Right renal cortex interstitium (tissue), 3 donors: Measurements from ENCODE around the gene CACNA2D3. TPM values are rescaled to one million over a fixed set of nuclear protein-coding genes. Genes with fewer than 3 reads are reported as not detected.
"Not testable (repeated sequence)": the region's sequence is repeated elsewhere in the genome, so short reads cannot be mapped to it uniquely, and the experiment has no call there.

Source experiments
- DNase-seq, 3 donors: peaks; one replicate each; pipeline ENCODE4 v3.0.0-alpha.2; 2013; ENCODE audit warnings: low read depth in 3 of 3, low spot score in 2 of 3
- polyA plus RNA-seq, 3 donors: library from polyadenylated mRNA; unstranded; fragments of 120-200 nt; gene quantifications; one replicate each; pipeline ENCODE4 v1.2.1, GENCODE V29; 2013; ENCODE audit not compliant: insufficient read length in 3 of 3

The CACNA2D3 gene
- 1 to 10 TPM; 1.4 to 1.8 (median 1.6) TPM for polyA plus RNA-seq

DNA sequence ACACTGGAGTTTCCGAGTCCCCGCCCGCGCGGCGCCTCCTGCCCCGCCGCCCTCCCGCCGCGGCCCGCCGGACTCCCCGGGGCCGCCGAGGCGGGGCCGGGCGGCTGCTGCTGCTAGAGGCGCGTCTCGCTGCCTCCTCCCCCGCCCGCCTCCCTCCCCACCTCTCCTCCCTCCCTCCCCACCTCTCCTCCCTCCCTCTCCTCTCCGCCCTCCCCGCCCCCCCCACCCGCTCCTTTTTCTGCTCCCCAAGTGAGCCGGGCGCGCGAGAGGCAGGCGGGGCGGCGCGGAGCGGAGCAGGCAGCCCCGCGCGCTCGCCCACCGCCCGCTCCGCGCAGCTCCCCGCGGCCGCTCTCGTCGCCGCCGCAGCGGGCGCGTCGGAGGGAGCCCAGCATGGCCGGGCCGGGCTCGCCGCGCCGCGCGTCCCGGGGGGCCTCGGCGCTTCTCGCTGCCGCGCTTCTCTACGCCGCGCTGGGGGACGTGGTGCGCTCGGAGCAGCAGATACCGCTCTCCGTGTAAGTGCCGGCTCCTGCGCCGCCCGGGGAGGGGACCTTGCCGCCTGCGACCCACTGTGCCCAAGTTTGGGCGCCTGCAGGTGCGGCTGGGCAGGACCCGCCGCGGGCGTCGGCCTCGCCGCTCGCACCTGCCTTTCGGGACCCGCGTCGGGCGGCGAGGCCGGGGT lies at the start of gene CACNA2D3:
Gene CACNA2D3, plus strand, starts transcription at position 229 of the 679 bp plus-strand sequence.
- DNase-seq, result no peak

GRCh38 chr3:54073386-54073785 lies 49.0 kb upstream of the CACNA2D3 start:
- DNase-seq, result no peak

DNA sequence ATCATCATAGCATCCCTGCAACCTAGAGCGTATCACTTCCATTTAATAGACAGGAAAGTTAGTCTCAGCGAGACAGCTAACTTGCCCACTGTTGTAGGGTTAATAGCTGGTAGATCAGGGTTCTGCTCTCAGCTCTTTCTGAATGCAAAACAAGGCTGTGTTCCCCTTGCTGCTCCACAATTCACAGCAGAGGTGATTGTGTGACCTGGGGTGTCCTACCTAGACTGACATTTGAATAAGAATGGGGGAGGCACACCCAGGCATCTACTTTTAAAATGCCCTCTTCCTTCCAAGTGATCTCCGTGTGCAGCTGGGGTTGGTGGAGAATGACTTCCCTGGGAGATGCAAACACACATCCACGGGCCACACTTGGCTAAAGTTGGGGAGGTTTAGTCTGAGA lies 43.0 kb upstream of the CACNA2D3 start:
- no peak for DNase-seq

- DNase-seq, result no peak
Observed at GRCh38 chr3:54079730-54080325, 42.5 kb upstream of the CACNA2D3 start.

DNA sequence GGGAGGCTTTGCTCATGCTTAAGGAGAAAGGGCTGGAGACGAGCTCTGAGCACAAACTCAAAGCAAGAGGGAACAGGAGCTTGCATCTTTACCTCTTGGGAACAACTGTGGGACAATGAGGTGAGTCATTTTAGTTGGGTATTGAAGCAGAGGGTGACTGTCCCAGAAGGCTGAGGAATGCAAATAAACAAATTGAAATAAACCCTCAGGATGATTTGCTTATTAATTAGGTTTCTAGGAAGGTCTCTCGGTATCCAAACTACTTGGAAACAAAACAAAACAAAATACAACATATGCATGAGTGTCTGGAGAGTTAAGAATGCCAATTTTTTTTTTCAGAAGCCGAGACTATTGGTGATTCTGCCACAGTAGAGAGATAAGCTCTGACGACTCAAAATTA lies 38.4 kb upstream of the CACNA2D3 start:
- no peak for DNase-seq

- DNase-seq, result no peak
Observed at GRCh38 chr3:54085936-54086335, 36.4 kb upstream of the CACNA2D3 start.

DNA sequence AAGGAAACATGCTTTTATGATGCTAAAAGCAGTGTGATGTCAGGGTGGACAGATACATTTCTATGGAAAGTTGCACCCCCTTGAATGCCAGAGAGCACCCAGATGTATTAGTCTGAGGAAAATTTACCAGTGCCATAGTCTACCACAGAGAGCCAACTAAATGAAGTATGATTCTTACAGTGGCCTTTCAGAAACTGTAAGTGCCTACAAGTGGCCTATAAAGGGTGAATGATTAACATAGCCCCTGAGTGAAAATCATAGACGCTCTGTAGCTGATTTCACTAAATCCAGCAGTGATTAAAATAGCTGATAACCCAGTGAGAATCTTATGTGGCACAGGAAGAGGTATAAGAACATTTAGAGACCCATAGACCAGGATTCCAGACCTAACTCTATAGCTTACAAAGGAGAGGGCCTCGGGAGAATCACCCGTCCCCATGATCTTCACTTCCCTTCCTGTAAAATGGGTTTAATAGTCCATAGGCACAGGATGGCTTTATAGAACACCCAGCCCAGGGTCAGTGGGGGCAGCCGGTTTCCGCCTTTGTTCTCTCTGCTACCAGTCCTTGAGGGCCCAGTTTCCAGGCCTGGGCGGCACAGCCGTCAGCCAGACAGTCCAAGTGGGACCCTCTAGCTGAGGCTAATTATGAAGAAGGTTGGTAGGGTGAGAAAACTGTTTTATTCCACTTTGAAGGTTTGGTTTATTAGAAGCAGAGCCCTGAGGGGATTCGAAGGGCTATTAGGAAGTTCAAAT lies 35.5 kb upstream of the CACNA2D3 start:
- no peak for DNase-seq

DNA sequence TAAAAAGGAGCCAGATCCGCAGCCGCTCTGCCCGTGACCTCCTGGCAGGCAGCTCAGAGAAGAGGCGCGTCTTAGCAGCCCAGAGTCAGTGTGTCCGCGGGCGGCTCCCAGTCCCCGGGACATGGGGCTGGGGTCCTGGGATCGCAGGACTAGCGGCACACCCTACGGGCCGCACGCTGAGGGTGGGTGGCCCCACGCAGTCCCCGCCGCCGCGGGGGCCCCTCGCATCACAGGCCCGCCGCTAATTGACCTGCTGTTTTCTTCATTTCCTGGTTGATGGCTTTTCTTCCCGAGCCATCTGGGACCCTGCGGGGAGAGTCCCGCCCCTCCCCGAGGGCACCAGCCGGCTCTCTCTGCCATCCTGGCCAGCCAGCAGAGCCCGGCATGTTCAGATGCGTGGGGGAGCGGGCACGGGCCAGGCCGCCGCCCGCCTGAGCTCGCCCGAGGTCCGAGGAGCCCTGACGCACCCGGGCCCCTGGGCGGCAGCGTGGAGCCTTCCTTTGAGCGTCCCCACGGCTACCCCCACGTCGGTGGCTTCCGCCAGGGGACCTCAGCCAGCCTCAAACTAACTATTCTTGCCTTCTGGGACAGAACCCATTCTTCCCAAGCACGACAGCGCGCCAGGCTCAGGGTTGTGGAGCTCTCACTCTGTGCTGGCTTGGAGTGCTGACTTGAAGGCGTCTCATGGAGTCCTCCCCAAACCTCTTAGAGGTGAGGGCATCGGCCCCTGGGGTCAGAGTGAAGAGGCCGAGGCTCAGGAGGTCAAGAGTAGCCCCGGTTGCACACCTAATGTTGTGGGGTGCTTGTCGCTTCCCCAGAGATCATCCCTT lies 34.6 kb upstream of the CACNA2D3 start:
- no peak for DNase-seq

- no peak for DNase-seq
Observed at GRCh38 chr3:54093491-54094248, 28.7 kb upstream of the CACNA2D3 start.

GRCh38 chr3:54094926-54095325 lies 27.4 kb upstream of the CACNA2D3 start:
- DNase-seq, result no peak

DNA sequence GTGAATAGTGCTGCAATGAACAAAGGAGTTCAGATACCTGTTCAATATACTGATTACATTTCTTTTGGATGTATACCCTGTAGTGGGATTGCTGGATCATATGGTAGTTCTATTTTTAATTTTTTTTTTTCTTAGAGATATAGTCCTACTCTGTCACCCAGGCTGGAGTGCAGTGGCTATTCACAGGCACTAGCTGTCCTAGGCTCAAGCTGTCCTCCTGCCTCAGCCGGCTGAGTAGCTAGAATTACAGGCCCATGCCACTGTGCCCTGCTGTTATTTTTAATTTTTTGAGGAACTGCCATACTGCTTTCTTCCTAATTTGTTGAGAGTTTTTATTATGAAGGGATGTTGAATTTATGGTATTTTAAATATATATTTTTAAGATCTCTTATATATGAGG lies 23.0 kb upstream of the CACNA2D3 start:
- DNase-seq, result no peak

DNA sequence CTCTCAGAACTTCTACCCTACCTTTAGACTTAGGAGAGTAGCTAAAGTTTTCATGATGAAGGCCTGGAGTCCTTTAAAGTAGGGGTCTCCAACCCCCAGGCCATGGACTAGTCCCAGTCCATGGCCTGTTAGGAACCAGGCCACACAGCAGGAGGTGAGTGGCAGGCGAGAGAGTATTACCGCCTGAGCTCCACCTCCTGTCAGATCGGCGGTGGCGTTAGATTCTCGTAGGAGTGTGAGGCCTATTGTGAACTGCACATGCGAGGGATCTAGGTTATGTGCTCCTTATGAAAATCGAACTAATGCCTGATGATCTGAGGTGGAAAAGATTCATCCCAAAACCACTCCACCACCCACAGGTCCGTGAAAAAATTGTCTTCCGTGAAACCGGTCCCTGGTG lies 18.3 kb upstream of the CACNA2D3 start:
- DNase-seq, result no peak

GRCh38 chr3:54116129-54116528 lies 6.2 kb upstream of the CACNA2D3 start:
- DNase-seq, result not testable (repeated sequence)

- peak in 1 of 3 donors; percentile 29 for DNase-seq
Observed at GRCh38 chr3:54120657-54121413, 1.5 kb upstream of the CACNA2D3 start.

GRCh38 chr3:54121414-54122323 lies 683 bp upstream of the CACNA2D3 start:
- DNase-seq, result peak in 1 of 3 donors; percentile 8

DNA sequence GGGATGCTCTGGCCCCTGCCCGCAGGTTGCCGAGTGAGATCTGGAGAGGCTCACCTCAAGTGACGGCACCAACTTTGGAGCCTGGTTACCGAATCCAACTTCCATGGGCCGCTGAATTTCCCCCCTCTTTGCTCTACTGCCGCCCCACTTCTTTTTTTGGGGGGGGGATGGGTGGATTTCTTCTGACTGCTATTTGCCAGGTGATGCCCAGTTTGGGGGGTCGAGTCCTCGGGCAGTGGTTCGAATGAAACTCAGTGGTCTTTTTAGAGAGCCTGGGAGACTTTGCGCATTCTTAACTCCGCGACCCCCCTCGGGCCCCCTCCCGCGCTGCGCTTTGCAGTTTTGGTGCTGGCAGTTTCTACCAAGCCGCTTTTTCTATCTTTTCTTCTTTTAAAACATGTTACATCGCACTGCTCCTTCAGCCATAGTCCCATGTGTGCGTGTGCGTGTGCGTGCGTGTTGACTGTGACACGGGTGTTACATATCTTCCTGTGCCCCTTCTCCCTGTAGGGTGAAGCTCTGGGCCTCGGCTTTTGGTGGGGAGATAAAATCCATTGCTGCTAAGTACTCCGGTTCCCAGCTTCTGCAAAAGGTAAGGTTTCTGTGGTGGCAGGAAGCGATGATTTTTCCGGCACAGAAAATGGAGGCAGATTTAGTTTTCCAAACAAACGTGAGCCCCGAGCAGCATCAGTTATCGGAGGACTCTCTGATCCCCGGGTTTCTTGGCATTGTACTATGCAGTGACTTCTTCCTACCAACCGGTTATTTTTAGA lies 837 bp downstream of the CACNA2D3 start:
- DNase-seq, result no peak

DNA sequence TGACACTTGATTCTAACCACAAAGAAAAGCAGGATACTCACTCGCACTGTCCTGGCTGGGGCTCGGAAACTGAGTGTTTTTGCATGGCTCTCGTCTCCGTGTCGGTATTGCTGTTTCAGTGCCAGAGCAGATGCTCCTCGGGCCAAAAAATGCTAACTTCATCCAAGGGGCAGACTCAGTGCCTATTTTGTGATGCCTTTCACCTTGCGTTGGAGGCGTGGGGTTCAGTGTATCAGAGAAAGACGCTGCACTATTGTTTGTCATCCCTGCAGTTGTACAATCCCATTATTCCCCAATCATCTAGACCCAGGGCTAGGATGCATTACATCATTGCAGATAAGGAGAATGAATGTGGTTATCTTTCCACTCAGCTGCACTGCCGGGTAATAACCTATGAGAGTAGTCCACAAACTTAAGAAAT lies 1.4 kb downstream of the CACNA2D3 start:
- no peak for DNase-seq

DNA sequence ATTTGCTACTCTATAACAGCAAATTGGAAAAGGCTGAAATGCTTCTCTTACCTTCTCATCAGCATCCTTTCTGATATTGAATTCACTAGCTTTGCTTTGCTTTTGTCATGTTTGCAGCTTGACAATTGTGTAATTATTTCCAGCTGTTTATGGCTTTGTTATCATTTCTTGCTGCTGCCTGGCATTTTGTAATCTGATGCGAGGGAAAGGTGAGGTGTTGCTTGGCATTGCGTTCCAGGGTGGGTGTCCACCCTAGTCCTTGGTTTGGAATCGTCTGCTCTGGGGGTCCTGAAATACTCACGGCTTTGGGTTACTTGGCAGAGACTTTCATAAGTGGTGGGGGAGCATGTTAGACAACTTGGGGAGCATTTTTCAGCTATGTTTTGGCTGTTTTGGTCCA lies 2.9 kb downstream of the CACNA2D3 start:
- DNase-seq, result no peak
